ENCODE measurements around the gene ZNF598.

ZNF598 gene

DNA sequence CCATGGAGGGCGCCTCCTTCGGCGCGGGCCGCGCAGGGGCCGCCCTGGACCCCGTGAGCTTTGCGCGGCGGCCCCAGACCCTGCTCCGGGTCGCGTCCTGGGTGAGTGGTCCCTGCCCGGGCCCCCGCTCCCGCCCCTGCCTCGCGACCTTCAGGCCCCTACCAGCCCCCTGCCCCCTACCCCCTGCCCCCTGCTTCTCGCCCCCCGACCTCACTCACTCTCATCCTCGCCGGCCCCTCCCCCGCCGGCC lies 19.6 kb downstream of the ZNF598 start:
- no peak for DNase-seq

DNA sequence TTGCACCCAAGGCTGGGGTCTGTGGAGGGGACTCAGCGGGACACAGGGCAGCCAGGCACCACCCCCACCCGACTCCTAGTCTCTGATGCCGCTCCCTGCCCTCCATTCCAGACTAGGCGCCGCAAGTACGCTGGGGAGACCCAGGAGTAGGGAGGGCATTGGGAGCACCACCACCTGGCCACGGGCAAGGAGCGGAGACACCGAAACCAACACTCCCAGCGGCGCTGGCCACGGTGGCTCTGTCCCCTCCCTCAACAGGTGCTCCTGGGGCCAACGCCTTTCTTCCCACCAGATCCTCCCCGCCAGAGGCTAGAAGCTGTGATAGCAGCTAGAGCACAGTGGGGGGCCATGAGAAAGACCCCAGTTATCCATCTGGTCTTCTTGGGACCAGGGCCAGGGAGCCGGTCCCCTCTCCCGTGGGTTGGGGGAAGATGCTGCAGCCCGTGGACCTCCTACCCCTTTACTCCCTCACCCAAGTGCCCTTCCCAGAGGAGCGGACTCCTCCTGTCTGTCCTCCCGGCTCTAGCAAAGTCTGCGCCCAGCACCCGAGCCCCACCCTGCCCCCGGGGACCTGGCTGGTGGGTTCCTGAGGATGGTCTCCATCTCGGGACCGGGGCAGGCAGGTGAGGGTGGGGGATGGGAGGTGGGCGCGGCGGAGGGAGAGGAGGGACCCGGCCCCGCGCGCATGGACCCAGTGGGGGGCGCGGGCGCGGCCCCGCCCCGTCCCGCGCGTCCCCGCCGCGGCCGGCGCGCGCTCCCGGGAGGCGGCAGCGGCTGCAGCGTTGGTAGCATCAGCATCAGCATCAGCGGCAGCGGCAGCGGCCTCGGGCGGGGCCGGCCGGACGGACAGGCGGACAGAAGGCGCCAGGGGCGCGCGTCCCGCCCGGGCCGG lies 20.2 kb downstream of the ZNF598 start, which contains the start of gene SYNGR3:
Gene SYNGR3, plus strand, starts transcription at position 762 of the 892 bp plus-strand sequence. CDS start 133 bp downstream, outside the sequence.
- DNase-seq: no peak

DNA sequence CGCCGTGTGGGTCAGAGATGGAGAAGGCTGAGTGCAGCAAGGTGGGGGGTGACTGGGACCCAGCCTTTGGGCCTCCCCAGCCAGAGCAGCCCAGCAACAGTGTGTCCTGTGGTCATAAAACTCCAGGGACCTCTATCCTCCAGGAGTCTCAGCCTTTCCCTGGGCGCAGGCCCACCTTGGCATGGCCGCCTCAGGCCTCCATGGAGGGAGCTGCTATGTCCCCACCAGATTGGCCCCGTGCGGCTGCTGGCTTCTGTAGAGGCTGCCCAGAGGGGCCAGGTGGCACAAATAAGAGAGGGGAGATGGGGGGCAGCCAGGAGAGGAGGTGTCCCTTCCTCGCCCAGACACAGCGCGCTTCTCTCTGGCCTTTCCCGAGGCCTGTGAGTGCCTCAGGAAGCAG lies 22.4 kb downstream of the ZNF598 start:
- DNase-seq: no peak

DNA sequence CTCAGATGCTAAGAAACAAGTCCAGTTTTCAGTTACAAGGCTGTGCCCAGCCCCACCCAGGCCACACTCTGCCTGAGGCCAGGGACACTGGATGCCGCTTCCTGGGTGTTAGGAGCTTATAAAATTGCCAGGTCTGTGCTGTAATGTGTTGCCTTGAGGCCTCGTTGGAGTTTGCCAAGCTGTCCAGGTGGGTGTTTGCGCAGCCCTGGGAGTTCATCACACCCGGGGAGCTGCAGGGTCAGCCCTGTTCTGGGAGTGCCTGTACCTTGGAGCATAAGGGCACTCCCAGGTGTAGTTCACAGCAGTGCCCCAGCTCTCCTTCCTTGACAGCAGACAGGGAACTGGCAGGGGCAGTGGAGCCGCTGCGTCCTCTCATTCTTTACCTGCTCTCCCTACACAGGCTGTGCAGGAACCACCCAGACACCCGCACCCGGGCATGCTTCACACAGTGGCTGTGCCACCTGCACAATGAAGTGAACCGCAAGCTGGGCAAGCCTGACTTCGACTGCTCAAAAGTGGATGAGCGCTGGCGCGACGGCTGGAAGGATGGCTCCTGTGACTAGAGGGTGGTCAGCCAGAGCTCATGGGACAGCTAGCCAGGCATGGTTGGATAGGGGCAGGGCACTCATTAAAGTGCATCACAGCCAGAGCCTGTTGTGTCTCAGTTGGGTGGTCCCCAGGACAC lies 24.0 kb downstream of the ZNF598 start:
- DNase-seq: no peak

DNA sequence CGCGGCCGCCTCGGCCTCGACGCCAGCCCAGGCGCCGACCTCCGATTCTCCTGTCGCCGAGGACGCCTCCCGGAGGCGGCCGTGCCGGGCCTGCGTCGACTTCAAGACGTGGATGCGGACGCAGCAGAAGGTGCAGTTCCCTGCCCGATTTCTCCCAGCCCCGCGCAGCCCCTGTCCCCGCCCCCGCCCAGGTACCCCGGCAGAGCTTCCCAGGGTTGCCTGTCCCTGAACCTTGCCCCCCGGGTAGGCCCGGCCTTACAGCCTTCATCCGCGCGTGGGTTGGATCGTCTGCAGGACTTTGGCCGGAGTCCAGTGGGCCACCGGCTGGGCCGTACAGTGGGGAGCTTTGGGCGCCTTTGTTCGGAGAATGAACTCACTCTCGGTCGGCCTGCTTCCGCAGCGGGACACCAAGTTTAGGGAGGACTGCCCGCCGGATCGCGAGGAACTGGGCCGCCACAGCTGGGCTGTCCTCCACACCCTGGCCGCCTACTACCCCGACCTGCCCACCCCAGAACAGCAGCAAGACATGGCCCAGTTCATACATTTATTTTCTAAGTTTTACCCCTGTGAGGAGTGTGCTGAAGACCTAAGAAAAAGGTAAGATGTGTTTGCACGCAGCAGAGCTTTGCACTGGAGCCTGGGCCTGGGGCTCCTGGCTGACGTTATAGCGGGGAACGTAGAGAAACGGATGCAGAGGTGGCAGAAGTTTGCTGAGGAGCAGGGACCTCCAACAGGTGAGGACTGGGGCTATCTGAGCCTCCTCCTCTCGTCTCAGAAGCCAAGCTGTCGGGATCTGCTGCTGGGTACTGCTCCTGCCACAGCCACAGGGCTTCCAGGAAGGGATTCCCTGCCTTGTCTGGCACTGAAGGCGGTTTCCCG lies 25.0 kb downstream of the ZNF598 start:
- no peak for DNase-seq

DNA sequence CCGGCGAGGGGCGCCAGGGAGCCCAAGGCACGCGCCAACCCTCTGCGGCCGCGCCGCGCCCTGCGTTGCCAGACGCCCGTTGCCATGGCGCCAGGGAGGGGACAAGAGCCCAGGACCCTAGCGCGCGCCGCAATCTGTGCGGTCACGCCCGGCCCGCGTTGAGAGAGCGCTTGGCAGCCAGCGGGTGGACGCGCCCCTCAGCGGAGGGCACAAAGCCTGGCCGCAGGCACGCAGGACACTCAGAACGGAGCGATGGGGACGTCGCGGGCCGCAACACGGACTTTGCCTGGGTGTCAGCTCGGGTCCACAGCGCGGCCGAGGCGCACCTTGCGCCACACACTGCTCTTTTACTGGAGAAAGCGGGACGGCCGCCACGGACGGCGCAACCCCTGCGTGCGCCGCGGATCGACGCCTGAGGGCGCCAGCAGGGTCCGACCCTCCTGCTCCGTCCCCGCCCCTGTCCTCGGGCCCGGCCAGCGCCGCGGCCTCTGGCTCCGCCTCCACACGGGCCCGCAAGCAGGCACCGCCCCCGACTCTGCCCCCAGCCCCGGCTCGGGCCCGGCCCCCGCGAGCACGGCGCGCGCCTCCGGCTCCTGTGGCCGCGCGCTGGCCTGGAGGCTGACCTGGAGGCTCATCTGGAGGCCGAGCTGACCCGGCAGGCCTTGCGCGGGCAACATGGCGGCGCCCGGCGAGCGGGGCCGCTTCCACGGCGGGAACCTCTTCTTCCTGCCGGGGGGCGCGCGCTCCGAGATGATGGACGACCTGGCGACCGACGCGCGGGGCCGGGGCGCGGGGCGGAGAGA lies 25.9 kb downstream of the ZNF598 start, which contains the start of gene GFER:
Gene GFER, plus strand, starts transcription at position 650 of the 803 bp plus-strand sequence. Its CDS starts 26 bp downstream, at position 676.
- peak; percentile 91 for DNase-seq

DNA sequence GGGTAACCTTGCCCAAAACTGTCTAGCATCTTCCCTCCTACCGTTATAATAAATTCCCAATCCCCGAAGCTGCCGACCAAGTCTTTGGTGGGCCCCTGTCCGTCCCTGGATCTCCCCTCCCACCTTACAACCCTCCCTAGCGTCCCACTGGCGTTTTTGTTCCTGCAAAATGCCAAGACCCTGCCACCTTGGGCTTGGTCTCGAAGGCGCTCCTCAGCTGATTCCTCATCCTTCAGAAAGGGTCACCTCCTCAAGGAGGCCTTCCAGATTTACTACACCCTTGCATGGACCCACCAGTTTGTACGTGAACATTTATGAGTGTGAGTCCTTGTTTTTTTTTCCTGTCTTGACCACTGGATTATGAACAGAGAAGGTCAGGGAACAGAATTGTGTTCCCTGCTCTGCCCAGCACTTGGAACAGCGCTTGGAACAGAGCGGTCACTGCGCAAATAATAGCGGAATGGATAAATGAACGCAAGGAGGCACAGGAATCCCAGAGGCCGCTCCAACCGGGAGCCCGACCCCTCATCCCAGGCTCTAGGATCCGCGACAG lies 26.6 kb downstream of the ZNF598 start:
- DNase-seq: no peak

DNA sequence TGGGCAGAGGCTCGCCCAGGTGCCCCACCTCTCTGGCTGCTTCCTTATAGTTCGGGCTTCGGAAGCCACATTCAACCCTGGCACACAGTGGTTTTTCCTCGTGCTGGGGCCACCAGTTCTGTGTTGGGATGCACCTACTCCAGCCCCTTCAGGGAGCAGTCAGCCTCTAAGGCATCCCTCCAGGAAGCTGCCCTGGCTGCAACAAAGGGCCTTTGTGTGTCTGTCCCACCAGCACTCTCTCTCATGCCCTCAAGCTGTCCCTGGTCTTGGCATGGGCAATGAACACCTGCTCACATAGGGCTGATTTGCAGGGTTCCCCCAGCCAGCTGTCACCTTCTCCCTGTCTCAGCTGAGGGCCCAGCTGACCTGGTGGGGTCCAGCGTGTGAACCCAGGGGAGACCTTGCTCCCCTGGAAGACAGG lies 27.6 kb downstream of the ZNF598 start:
- DNase-seq: no peak

DNA sequence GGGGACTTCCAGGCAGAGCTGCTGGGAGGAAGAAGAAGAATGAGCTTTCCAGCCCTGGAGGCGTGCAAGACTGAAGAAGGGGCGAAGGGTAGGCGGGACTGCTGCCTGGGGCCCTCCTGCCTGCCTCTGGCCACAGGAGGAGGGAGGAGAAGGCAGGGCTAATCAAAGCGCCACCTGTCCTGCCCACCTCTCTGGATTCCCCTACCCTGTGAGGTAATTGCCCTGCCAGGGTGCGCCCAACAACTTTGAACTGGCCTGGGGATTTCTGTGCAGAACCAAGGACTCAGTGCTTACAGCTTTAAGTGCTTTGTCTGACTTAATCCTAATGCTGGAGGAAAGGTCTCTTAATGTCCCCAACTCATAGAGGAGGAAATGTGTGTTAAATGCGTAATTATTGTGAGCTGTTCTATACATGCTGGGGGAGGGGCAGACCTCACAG lies 28.2 kb downstream of the ZNF598 start, which contains the start of gene NOXO1:
Gene NOXO1, minus strand, starts transcription at position 72 of the 439 bp plus-strand sequence. CDS start 290 bp downstream, outside the sequence.
- no peak for DNase-seq

DNA sequence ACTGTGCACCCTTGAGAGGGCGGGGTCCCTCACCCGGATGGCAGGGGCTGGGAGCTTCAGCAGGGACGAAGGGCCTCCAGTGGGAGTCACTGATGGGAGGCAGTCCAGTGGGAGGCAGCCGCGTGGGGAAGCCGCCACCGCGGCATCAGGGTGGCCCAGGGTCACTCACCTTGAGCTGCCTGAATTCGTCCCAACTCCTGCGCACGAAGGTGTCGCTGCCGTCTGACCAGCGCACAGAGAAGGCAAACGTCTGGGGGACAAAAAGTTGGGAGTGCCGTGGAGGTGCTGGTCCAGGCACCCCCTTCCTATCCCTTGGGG lies 28.9 kb downstream of the ZNF598 start:
- DNase-seq: no peak

DNA sequence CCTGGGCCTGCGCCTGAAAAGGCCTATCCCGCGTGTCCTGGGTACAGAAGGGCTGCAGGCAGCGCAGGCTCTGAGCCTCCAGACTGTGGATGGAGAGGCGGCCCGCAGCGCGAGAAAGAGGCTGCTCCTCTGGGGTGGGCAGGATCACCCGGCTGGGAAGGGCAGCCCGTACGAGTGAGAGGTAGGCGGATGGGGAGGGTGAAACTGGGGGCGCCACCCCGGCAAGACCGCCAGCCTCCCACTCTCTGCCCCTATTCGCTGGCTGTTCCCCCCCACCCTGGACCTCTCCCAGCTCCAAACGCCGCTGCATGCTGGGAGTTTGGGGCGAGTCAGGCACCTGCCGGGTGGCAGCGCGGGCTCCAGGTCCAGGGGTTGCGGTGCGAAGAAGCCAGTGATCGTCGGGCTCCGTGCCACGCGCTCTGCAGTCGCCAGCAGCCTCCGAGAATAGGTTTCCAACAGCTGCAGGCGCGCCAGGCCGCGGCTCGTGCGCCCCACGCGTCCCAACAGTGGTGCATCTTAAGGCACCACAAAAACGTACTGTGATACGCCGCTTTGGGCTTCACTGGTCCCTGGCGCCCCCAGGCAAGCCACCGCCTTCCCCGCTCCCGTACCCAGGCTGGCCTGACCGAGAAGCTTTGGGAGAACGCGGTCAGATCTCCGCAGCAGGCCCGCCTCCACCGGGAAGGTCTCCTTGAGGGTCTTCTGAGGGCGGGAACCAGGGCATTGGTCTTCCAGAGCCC lies 29.4 kb downstream of the ZNF598 start:
- no peak for DNase-seq

DNA sequence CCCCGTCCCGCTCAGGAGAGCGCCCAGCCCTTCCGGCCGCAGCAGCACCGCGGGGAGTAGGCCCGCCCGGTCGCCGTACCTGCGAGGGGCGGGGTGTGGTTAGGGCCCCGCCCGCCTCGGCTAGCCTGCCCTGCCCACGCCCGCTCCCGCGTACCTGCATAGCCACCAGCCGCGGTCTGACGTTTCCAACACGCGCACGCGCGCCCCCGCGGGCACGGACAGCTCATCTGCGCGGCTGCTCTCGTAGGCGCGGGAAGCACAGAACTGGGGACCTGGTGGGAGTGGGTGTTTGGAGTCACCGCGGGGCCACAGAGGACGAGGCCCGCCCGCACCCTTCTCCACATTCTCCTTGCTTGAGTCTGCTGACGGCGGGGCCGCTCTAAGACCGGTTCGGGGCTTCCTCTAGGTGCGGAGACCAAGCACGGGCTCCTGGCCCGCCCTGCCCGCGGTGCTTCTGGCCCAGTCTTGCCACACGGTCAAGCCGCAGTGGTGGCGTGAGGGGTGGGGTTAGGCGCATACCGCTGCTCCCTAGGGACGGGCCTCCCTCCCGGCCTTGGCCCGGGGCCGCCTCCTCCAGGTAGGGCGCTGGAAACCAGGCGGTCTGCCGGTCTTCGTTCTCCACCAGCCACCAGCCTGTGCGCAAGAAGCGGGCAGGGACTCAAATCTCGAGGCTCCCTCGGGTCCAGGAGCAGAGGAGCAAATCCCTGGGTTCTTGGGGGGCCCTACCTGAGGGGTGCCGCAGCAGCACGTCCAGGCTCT lies 30.2 kb downstream of the ZNF598 start:
- no peak for DNase-seq

DNA sequence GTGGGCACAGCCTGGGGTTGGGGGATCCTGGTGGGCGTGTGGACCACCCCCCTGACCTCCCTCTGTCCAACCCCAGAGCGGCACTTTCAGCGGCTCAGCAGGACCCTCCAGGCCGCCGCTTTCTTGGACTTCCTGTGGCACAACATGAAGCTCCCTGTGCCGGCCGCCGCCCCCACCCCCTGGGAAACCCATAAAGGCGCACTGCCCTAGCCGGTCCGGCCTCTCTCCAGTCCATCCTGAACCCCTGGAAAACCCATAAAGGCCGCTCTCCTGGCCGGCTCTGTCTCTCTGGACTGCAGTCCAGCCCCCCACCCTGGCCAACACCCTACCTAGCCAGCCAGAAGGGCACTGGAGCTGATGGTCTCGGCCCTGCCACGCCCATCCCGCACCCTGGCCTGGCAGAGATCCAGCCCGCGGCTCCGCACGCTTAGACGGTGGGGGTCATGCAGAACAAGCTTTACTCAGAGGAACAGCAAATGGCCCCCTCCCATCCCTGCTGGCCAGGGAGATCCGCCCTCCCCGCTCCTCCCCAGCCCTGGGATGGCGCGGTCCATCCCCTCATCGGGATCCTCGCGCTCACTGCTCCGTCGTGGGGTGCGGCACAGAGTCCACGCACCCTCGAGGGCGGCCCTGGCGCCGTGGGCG lies 31.0 kb downstream of the ZNF598 start:
- no peak for DNase-seq

DNA sequence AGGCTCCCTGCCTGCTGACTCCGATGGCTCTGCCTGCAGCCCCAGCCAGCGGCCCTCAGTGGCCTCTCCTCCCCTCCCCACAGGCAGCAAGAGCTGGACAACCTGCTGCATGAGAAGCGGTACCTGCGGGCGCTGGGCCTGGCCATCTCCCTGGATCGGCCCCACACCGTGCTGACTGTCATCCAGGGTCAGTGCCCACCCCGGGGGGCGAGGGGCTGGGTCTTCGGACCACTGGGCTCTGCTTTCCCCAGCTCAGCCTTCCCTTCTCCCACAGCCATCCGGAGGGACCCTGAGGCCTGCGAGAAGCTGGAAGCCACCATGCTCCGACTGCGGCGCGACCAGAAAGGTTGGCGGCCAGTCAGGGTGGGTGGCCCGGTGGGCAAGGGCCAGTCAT lies 31.7 kb downstream of the ZNF598 start:
- DNase-seq: no peak

DNA sequence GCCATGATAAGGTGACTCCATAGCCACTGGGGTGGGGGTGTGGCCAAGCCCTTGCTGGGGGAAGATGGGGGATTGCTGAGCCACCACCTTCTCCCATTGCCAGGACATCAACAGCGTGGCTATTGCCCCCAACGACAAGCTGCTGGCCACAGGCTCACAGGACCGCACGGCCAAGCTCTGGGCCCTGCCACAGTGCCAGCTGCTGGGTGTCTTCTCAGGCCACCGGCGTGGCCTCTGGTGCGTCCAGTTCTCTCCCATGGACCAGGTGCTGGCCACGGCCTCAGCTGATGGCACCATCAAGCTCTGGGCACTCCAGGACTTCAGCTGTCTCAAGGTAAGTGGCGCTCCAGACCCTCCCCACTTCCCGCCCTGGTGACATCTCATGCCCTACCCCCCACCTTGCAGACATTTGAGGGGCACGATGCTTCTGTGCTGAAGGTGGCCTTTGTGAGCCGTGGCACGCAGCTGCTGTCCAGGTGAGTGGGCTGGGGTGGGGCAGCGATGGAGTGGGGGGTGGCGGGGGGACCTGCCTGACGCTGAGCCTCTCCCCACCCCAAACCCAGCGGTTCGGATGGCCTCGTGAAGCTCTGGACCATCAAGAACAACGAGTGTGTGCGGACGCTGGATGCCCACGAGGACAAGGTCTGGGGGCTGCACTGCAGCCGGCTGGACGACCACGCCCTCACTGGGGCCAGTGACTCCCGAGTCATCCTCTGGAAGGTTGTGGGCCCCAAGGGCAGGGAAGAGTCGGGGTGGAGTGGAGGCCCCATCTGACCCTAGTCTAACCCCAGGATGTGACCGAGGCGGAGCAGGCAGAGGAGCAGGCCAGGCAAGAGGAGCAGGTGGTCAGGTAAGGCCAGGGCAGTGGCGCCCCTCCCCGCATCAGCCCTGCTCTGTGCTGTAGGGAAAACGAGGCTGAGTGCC lies 32.4 kb downstream of the ZNF598 start:
- no peak for DNase-seq

DNA sequence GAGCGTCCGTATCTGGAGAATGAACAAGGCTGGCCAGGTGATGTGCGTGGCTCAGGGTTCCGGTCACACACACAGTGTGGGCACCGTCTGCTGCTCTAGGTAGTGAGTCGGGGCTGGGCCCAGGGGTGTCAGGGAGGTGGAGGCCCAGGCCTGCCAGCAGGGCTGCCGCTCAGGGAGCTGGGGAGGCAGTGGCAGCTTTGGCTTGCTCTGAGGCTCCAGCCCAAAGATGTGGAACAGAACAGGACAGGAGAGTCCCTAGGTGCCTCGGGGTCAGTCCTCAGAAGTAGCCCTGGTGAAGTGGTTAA lies 33.5 kb downstream of the ZNF598 start:
- DNase-seq: no peak

DNA sequence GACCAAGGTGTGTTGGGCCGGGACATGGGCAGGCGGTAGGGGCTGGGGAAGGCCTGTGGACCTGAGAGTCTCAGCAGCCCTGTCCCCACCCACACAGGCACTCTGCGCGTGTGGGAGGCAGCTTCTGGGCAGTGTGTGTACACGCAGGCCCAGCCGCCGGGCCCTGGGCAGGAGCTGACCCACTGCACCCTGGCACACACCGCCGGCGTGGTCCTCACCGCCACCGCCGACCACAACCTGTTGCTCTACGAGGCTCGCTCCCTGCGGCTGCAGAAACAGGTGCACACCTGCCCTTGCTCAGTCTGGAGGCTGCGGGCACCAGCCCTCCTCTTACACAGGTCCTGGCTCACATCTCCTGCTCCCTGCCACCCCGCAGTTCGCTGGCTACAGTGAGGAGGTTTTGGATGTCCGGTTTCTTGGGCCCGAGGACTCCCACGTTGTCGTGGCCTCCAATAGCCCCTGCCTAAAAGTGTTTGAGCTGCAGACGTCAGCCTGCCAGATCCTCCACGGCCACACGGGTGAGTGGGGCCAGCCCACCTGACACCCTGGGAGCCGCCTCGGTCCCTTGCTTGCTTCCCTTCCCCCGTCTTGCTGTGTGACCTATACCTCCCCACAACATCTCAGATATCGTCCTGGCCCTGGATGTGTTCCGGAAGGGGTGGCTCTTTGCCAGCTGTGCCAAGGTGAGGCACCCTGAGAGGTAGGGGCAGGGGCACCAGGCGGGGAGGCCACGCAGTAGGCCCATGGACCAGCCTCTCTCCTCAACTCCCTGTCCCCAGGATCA lies 34.0 kb downstream of the ZNF598 start:
- no peak for DNase-seq

Measured in fibroblast of skin of abdomen (primary cell).